ENCODE data around the gene SAMD4B. TPM values are rescaled to one million over a fixed set of nuclear protein-coding genes. Genes with fewer than 3 reads are reported as not detected.

Gene SAMD4B
- total and polyA plus RNA-seq, 10 of the 15 experiments (the other 5 are each of a cell fraction or from before 2014, with no cell fraction given): 2.4 to 43.3 (median 23.9) TPM

DNA sequence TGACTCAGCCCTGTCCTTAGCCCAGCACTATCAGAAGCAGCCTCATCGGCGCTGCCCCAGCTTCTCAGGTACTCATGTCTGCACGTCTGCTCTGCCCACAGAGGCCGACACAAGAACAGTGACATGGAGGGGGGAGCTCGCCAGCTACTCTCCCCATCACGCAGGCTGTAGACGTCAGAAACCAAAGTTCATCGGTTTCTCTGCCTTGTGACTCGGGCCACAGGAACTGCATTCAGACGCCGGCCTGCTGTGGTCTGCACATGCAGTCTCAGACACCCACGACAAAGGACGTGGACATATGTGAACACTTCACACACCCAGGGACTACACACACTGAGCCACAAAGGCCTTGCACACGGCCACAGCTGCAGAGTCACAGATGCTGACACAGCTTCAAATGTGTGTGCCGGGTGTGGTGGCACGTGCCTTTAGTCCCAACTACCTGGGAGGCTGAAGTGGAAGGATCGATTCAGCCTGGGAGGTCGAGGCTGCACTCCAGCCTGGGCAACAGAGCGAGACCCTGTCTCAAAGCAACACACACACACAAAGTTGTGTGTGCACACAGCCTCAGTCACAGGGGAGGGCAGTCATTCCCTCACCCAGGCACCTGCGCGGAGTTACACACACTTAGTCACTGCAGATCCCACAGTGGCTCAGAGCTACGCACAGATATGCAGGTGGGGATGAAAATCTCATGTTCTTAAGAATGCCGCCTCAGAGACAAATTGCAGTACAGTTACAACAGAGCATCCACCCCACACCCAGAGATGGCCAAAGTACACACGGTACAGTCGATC is 59.5 kb downstream of the SAMD4B start (continued):
- TF ChIP-seq NFYA (IDR thresholded peaks at IDR 0.05; ENCODE audit: borderline replicate concordance, low read depth, low read length): no peak
- no peak for TF ChIP-seq SUZ12 (IDR thresholded peaks at IDR 0.05; ENCODE audit: unreplicated experiment)
- peak; percentile 70 for TF ChIP-seq ZNF207 (IDR thresholded peaks at IDR 0.05; ENCODE audit: borderline replicate concordance)
- TF ChIP-seq TARDBP (IDR thresholded peaks at IDR 0.05; ENCODE audit: borderline replicate concordance): no peak
- TF ChIP-seq STAT3 (IDR thresholded peaks at IDR 0.05; ENCODE audit: low read depth, low read length): no peak
- TF ChIP-seq, protein P1, sequence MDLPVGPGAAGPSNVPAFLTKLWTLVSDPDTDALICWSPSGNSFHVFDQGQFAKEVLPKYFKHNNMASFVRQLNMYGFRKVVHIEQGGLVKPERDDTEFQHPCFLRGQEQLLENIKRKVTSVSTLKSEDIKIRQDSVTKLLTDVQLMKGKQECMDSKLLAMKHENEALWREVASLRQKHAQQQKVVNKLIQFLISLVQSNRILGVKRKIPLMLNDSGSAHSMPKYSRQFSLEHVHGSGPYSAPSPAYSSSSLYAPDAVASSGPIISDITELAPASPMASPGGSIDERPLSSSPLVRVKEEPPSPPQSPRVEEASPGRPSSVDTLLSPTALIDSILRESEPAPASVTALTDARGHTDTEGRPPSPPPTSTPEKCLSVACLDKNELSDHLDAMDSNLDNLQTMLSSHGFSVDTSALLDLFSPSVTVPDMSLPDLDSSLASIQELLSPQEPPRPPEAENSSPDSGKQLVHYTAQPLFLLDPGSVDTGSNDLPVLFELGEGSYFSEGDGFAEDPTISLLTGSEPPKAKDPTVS (IDR thresholded peaks at IDR 0.05; ENCODE audit: low read depth, low read length): 0 out of 2 replicates have a peak, but pooled peaks have one; percentile 7
- TF ChIP-seq STAT1 (conservative IDR thresholded peaks at IDR 0.05): no peak
- TF ChIP-seq LARP7 (IDR thresholded peaks at IDR 0.05): no peak
- TF ChIP-seq, protein P2, sequence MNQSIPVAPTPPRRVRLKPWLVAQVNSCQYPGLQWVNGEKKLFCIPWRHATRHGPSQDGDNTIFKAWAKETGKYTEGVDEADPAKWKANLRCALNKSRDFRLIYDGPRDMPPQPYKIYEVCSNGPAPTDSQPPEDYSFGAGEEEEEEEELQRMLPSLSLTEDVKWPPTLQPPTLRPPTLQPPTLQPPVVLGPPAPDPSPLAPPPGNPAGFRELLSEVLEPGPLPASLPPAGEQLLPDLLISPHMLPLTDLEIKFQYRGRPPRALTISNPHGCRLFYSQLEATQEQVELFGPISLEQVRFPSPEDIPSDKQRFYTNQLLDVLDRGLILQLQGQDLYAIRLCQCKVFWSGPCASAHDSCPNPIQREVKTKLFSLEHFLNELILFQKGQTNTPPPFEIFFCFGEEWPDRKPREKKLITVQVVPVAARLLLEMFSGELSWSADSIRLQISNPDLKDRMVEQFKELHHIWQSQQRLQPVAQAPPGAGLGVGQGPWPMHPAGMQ (IDR thresholded peaks at IDR 0.05; ENCODE audit: borderline replicate concordance): peak; percentile 63; the same call in 1 of the 2 replicates
- TF ChIP-seq, protein P3, sequence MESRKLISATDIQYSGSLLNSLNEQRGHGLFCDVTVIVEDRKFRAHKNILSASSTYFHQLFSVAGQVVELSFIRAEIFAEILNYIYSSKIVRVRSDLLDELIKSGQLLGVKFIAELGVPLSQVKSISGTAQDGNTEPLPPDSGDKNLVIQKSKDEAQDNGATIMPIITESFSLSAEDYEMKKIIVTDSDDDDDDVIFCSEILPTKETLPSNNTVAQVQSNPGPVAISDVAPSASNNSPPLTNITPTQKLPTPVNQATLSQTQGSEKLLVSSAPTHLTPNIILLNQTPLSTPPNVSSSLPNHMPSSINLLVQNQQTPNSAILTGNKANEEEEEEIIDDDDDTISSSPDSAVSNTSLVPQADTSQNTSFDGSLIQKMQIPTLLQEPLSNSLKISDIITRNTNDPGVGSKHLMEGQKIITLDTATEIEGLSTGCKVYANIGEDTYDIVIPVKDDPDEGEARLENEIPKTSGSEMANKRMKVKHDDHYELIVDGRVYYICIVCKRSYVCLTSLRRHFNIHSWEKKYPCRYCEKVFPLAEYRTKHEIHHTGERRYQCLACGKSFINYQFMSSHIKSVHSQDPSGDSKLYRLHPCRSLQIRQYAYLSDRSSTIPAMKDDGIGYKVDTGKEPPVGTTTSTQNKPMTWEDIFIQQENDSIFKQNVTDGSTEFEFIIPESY (IDR thresholded peaks at IDR 0.05): no peak
- no peak; the same call in 1 of the 2 replicates for TF ChIP-seq TCF12 (IDR thresholded peaks at IDR 0.05; ENCODE audit: low read depth, low read length)
- TF ChIP-seq CREB1 (IDR thresholded peaks at IDR 0.05; ENCODE audit: low read depth): no peak
- TF ChIP-seq NBN (IDR thresholded peaks at IDR 0.05): peak; percentile 93
- TF ChIP-seq RCOR1 (conservative IDR thresholded peaks at IDR 0.05; ENCODE audit: low read depth, low read length): no peak; the same call in 1 of the 2 replicates
- TF ChIP-seq IKZF2 (IDR thresholded peaks at IDR 0.05): peak; percentile 16 to 65; a peak in 2 of 4 replicates
- TF ChIP-seq CHD1 (IDR thresholded peaks at IDR 0.05; ENCODE audit: low read depth, low read length): 0 out of 2 replicates have a peak, but pooled peaks have one; percentile 67
- no peak for TF ChIP-seq EZH2 (IDR thresholded peaks at IDR 0.05; ENCODE audit: borderline replicate concordance, control insufficient read depth, low read depth, low read length)
- TF ChIP-seq, protein P4, sequence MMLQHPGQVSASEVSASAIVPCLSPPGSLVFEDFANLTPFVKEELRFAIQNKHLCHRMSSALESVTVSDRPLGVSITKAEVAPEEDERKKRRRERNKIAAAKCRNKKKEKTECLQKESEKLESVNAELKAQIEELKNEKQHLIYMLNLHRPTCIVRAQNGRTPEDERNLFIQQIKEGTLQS (IDR thresholded peaks at IDR 0.05; ENCODE audit: borderline replicate concordance, extremely low read depth, low read depth, low read length): no peak
- no peak for TF ChIP-seq HDGF (IDR thresholded peaks at IDR 0.05)
- TF ChIP-seq, protein P5, sequence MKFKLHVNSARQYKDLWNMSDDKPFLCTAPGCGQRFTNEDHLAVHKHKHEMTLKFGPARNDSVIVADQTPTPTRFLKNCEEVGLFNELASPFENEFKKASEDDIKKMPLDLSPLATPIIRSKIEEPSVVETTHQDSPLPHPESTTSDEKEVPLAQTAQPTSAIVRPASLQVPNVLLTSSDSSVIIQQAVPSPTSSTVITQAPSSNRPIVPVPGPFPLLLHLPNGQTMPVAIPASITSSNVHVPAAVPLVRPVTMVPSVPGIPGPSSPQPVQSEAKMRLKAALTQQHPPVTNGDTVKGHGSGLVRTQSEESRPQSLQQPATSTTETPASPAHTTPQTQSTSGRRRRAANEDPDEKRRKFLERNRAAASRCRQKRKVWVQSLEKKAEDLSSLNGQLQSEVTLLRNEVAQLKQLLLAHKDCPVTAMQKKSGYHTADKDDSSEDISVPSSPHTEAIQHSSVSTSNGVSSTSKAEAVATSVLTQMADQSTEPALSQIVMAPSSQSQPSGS (IDR thresholded peaks at IDR 0.05; ENCODE audit: low read length): no peak
- no peak for TF ChIP-seq GABPA (IDR thresholded peaks at IDR 0.05; ENCODE audit: low read depth)
- TF ChIP-seq BMI1 (IDR thresholded peaks at IDR 0.05; ENCODE audit: borderline replicate concordance): no peak
